Smooth muscle cell (in vitro differentiated cells): ENCODE measurements around the gene METRNL. TPM values are rescaled to one million over a fixed set of nuclear protein-coding genes. Genes with fewer than 3 reads are reported as not detected.

Experiments
- DNase-seq: peaks from one replicate; lab custom pipeline; 2025; ENCODE audit not compliant: unreplicated experiment; lab: John Stamatoyannopoulos, UW
- H2AFZ ChIP-seq: fragments of 200-600 bp; sonication (generic); 2 replicates; pipeline ENCODE4 v1.6.0; 2016; ENCODE audit warnings: antibody characterized with exemption, low read depth, mild to moderate bottlenecking
- H3F3A ChIP-seq: fragments of 200-600 bp; sonication (generic); 2 replicates; pipeline ENCODE4 v1.6.0; 2017; ENCODE audit warnings: antibody characterized with exemption, low read depth
- H3K27ac ChIP-seq: fragments of 200-600 bp; sonication (generic); 2 replicates; pipeline ENCODE4 v1.5.1; 2016; ENCODE audit warnings: low read depth, mild to moderate bottlenecking
- H3K27me3 ChIP-seq: fragments of 200-600 bp; sonication (generic); 2 replicates; pipeline ENCODE4 v1.6.1; 2016; ENCODE audit warnings: low read depth, mild to moderate bottlenecking
- H3K36me3 ChIP-seq: fragments of 200-600 bp; sonication (generic); 2 replicates; pipeline ENCODE4 v1.5.1; 2016; ENCODE audit warnings: low read depth
- H3K4me1 ChIP-seq: fragments of 200-600 bp; sonication (generic); 2 replicates; pipeline ENCODE4 v1.5.1; 2016; ENCODE audit warnings: low read depth
- H3K4me2 ChIP-seq: fragments of 200-600 bp; sonication (generic); 2 replicates; pipeline ENCODE4 v1.6.0; 2016; ENCODE audit warnings: mild to moderate bottlenecking
- H3K4me3 ChIP-seq: fragments of 200-600 bp; sonication (generic); 2 replicates; pipeline ENCODE4 v1.5.1; 2016; ENCODE audit warnings: mild to moderate bottlenecking
- H3K79me2 ChIP-seq: fragments of 200-600 bp; sonication (generic); 2 replicates; pipeline ENCODE4 v1.6.0; 2016; ENCODE audit warnings: low read depth, mild to moderate bottlenecking
- H3K9ac ChIP-seq: fragments of 200-600 bp; sonication (generic); 2 replicates; pipeline ENCODE4 v1.6.0; 2016; ENCODE audit warnings: low read depth
- H3K9me3 ChIP-seq: fragments of 200-600 bp; sonication (generic); replicated peaks from 2 replicates; pipeline ENCODE4 v1.5.1; 2016; ENCODE audit warnings: low read depth
- H4K20me1 ChIP-seq: fragments of 200-600 bp; sonication (generic); 2 replicates; pipeline ENCODE4 v1.6.0; 2016; ENCODE audit warnings: low read depth
- CTCF ChIP-seq: fragments of 200-600 bp; sonication (generic); IDR thresholded peaks from 2 replicates; pipeline ENCODE4 v1.5.1; 2017; ENCODE audit warnings: borderline replicate concordance, mild to moderate bottlenecking, antibody characterized with exemption; ENCODE audit not compliant: insufficient read depth, poor library complexity, severe bottlenecking
- WGBS: methylation state at CpG from one replicate; pipeline ENCODE4 v1.1.7; 2016; ENCODE audit warnings: low lambda C conversion rate; 5-methylcytosine and 5-hydroxymethylcytosine counted together
- polyA plus RNA-seq: library from polyadenylated mRNA; unstranded; fragments of >200 nt; fragmentation: Nextera tagmentation; extraction: Ambion mirVana; gene quantifications from 2 replicates; pipeline ENCODE4 v1.2.1, GENCODE V29; 2016
- total RNA-seq: library from RNA; depleted of rRNA; stranded (reverse); fragments of >200 nt; gene quantifications from 2 replicates; pipeline ENCODE4 v1.2.3, GENCODE V29; 2014

Gene METRNL
- total and polyA plus RNA-seq, 2 experiments from 2014 or later, result 55.6 to 98.1 TPM

GRCh38 chr17:83062011-83062817 lies 17.2 kb upstream of the METRNL start:
- Histone ChIP-seq H3K9ac (no peak overlapping the region), H3K4me2 (no peak overlapping the region), H3K27ac (no peak overlapping the region), H3K79me2 (no peaks in the 10 kb centered on the region), H2AFZ (no peak overlapping the region), H3K4me1 (no peaks in the 10 kb centered on the region), H3K9me3 (no peaks in the 10 kb centered on the region), H3K27me3 (no peaks in the 10 kb centered on the region), H3K36me3 (no peaks in the 10 kb centered on the region), H3K4me3 (no peak overlapping the region), H4K20me1 (no peaks in the 10 kb centered on the region), H3F3A (no peaks in the 10 kb centered on the region)
- no peak for TF ChIP-seq CTCF
- no peak for DNase-seq
- WGBS, result 94% methylated on average over 23 of the region's 24 CpGs

GRCh38 chr17:83062818-83063671 lies 16.4 kb upstream of the METRNL start:
- 94% methylated on average over 30 of the region's 30 CpGs for WGBS
- H3K36me3 ChIP-seq, result no peaks in the 10 kb centered on the region
- H3K27ac ChIP-seq, result no peak overlapping the region
- DNase-seq, result no peak
- no peaks in the 10 kb centered on the region for H3K79me2 ChIP-seq
- H3K4me1 ChIP-seq, result no peaks in the 10 kb centered on the region
- no peaks in the 10 kb centered on the region for H3K9me3 ChIP-seq
- H4K20me1 ChIP-seq, result no peaks in the 10 kb centered on the region
- no peak overlapping the region for H3K9ac ChIP-seq
- H3K4me3 ChIP-seq, result no peak overlapping the region
- no peak overlapping the region for H3K4me2 ChIP-seq
- no peak for TF ChIP-seq CTCF
- no peaks in the 10 kb centered on the region for H3F3A ChIP-seq
- H2AFZ ChIP-seq, result no peak overlapping the region
- no peaks in the 10 kb centered on the region for H3K27me3 ChIP-seq

- no peaks in the 10 kb centered on the region for H3K27me3 ChIP-seq
- H3K36me3 ChIP-seq, result no peaks in the 10 kb centered on the region
- H3K4me2 ChIP-seq, result no peak overlapping the region
- H4K20me1 ChIP-seq, result no peaks in the 10 kb centered on the region
- no peak for TF ChIP-seq CTCF
- no peaks in the 10 kb centered on the region for H3K79me2 ChIP-seq
- no peak overlapping the region for H3K4me3 ChIP-seq
- H3K4me1 ChIP-seq, result no peaks in the 10 kb centered on the region
- H3K9me3 ChIP-seq, result no peaks in the 10 kb centered on the region
- no peak overlapping the region for H2AFZ ChIP-seq
- H3F3A ChIP-seq, result no peaks in the 10 kb centered on the region
- no peak overlapping the region for H3K9ac ChIP-seq
- no peak overlapping the region for H3K27ac ChIP-seq
- 95% methylated on average over 18 of the region's 18 CpGs for WGBS
- DNase-seq, result no peak
Measured at GRCh38 chr17:83064021-83064731, 15.2 kb upstream of the METRNL start.
